Globus pallidus (tissue), 1 donor: Measurements from ENCODE around the gene DROSHA.
A peak's percentile ranks its signal among the peaks of the same experiment; 100 is the strongest.

Experiments used
- DNase-seq: peaks from one replicate; pipeline ENCODE4 v3.0.0-alpha.2; 2015; ENCODE audit warnings: low spot score

The DROSHA gene

DNA sequence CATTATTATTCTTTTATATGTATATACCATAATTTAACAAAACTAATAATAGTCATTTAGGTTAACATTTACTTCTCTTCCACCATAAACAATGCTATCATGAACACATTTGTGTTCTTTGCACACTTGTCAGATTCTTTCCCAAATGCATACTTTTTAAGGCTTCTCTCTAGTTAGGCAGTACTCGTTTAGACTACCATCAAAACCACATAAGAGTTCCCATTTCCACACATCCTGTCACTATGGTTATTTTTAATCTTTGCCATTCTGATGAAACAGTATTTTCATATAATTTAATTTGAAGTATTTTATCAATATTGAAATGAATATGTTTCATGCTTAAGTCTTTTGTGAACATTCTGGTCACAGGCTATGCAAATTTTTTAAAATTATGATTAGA lies 15.1 kb downstream of the DROSHA start:
- no peak for DNase-seq

- no peak for DNase-seq
These were observed 20.6 kb downstream of the DROSHA start for GRCh38 chr5:31511305-31511704.

DNA sequence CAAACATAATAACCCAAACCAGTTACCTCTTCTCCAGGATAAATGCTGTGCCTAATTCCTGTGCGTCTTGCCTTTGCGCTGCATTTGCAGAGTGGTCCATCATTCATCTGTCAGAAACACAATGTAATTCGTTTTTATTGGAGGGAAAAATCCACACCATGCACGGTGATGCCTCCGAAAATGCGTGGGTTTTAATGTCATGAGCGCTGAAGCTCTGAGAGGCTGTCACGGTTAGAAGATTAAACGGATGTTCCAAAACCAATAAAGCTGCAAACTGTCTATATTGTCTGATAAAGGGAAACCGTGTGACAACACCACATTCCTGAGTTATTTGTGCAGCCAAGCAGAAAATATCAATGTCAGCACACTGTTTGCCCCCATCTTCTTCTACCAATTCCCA lies 27.4 kb downstream of the DROSHA start:
- no peak for DNase-seq

DNA sequence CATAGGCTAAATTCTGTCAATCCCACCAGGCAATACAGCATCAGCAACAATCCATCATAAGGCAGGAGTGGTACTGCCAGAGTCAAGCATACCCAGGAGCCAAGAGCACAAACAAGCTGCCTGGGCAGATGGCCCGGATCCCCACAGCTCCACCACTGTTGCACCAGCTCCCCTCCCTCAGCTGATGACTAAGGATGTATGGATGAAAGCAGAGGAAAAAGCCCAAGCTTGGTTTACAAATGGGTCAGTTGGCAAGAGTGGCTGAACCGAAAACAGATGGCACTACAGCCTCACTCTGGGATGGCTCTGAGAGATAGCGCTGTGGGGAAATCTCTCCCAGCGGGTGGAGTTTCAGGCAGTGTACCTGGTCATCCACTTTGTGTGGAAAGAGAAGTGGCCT lies 29.4 kb downstream of the DROSHA start:
- DNase-seq = peak; percentile 14

DNA sequence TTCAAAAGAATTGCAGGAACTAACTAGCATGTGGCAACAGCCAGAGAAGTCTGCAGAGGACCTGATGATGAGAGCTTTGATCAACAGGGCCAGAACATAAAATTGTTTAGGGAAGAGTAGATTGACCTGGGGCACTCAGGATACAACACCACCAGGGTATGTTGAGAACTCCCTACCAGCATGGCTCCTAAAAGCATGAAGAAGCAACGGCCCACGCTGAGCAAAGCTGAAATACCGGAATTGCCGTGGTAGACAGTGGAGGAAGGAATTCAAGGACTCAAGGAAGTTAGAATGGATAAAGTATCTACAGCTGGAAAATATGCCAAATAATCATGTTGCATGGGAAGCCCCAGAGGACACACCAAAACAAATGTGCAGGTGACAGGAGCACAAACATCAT lies 31.6 kb downstream of the DROSHA start:
- DNase-seq = no peak

GRCh38 chr5:31496891-31497290 lies 35.0 kb downstream of the DROSHA start:
- no peak for DNase-seq

DNA sequence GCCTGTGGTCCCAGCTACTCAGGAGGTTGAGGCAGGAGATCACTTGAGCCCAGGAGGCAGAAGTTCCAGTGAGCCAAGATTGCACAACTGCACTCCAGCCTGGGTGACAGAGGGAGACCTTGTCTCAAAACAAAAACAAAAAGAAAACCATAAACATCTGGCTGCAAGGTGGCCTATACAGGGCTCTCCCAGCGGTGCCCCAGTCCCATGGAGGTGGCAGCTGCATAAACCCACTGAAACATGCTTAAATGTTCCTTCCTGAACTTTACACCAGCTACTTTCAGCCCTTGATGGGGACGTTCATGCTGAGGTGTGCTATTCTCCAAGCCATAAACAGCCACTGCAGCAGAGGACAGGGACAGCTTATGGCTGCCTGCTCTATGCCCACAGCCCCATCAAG lies 35.6 kb downstream of the DROSHA start:
- no peak for DNase-seq

DNA sequence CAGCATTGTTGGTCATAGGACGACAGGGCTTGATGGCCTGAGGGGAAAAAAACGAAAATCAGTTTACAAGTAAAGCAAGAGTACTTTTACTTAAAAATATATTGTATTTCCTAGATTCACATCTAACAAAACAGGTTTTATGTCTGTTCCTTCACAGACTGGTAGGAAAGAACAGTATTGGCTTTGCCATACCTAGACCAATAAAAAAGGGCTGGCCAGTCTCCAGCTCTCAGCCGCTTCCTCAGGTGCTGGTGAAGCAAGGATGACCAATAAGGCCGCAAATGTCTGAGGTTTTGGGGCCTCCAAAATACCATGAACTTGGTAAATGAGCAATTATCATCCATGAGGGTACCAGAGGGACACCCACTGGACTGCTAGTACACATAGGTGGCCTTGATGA lies 36.6 kb downstream of the DROSHA start:
- DNase-seq = no peak

DNA sequence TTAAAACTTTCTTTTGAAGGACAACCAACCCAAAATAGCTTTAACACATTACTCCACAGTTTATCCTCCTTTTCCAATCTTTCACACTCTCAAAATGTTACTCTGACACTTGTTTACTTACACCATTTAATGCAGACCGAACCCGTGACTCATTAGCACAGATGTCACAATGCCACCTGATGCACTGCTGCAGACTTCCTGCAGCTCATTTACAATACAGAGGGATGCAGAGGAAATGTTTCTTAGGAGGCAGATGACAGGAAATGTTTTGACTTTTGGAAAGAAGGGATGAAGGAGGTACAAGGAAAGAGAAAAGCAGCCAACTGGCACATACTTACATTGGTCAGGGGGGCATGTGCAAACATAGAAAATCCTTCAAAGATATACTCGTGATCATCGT lies 39.0 kb downstream of the DROSHA start:
- no peak for DNase-seq

GRCh38 chr5:31487506-31487905 lies 44.4 kb downstream of the DROSHA start:
- no peak for DNase-seq

GRCh38 chr5:31486441-31486840 lies 45.5 kb downstream of the DROSHA start:
- no peak for DNase-seq

DNA sequence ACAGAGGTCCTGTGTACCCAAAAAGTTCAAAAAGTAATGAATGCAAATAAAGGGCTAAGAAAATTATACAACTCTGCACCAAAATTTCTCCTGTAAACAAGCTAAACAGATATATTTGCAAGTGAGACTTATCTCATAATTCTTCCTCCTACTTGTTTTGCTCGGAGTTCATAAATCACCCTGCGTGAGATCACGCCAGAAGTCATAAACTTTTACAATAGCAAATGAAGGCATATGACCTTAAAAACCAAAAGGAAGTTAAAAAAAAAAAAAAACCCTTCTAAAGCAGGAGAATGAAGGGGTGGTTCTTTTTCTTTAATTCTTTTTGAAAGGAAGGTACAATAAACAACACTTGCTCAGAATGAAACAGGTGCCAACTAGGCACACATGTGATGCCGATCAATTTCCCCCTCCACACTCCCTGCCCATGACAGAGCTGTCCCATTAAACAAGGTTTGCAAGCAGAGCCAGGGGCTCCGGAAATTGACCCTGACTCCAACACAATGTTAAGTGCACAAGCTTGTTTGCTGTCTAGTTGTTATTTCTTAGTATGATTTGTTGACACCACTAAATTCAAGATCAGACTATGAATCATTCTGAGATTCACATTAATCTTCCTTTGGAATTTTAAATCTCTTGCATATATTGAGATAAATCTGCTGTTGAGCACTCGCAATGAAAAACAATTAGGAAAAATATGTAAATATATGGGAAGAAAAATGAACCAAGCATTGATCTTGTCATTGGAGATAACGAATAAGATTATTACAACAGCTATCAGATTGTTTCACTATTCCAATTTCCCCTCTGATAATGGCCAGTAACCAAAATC lies 46.3 kb downstream of the DROSHA start:
- no peak for DNase-seq

DNA sequence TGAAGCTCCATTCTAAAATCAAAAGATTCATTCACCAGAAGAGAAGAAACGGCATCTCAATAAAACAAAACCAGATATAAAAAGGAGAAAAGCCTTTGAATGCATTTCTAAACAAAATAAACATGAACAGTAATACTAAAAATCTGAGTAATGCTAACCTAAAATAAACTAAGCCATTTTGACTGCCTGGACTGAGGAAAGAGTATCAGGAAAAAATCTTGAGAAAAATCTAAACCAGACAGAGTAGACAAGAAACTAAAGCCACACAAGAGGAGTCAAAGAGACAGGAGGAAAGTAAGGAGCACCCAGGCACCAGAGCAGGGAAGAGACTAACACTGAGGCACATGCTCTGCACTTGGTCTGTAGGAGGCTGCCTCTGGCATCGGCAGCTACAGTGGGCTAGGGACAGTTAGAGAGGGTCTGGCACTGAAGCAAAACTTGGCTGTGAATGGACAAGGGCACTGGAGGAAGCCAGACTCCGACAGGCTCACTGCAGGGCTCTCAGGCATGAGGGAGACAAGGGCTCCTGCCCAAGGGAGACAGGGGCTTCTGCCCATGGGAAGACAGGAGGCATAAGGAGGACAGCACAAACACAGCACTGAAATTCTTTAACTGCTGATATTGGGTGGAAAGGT lies 50.2 kb downstream of the DROSHA start:
- DNase-seq = peak; percentile 16

GRCh38 chr5:31479706-31480105 lies 52.2 kb downstream of the DROSHA start:
- DNase-seq = no peak

GRCh38 chr5:31478901-31479300 lies 53.0 kb downstream of the DROSHA start:
- no peak for DNase-seq

DNA sequence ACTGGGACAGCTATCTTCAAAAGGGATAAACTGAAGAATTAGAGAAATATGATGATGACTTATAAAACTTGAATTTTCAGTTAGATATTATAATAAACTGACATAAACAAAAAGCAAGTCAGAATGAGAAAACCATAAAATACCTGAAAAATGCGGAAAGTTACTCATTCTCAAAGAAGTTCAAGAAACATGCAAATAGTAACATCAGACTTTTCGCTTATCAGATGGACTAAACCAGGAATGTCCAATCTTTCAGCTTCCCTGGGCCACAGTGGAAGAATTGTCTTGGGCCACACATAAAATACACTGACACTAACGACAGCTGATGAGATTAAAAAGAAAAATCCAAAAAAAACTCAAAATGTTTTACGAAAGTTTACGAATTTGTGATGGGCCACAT lies 53.9 kb downstream of the DROSHA start:
- DNase-seq = no peak

DNA sequence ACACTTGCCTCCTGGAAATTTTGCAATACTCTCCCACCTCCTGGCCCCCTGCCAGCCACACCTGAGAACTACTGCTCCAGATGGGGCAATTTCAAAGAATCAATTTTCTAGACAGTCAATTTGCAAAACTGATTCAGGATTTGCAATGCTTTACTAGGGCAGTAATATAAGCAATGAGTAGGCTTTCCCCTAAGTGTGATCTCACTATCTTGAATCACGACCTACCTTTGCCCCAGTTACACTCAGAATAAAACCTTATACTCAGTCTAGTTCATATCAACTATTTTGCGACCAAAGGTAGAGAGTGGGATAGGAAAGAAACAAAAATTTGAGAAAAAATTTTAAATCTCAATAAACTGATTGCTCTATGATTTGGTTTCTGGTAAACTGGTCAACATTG lies 54.4 kb downstream of the DROSHA start:
- DNase-seq = no peak

- DNase-seq = peak; percentile 43
These were observed 55.2 kb downstream of the DROSHA start for GRCh38 chr5:31476738-31477141.

GRCh38 chr5:31471916-31472315 lies 60.0 kb downstream of the DROSHA start:
- DNase-seq = no peak

- DNase-seq = no peak
These were observed 60.9 kb downstream of the DROSHA start for GRCh38 chr5:31471040-31471439.

DNA sequence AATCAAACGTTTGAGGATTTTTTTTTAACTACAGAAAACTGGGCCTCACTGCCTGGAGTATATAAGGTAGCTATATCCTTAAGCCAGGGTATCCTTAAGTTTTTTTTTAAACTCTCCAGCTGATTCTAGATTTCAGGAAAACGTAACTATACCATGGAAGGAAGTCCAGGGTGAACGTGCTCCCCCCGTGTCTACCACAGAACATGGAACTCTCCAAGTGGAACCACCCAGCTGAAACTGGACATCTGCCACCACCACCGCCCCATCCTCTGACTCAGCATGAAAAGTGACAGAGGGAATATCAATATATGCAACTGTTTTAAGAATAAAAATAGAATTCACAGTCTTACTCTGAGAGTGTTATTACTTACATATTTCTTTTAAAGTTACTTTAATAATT lies 61.3 kb downstream of the DROSHA start:
- no peak for DNase-seq

GRCh38 chr5:31469886-31470285 lies 62.0 kb downstream of the DROSHA start:
- DNase-seq = no peak

GRCh38 chr5:31469466-31469865 lies 62.4 kb downstream of the DROSHA start:
- DNase-seq = no peak

DNA sequence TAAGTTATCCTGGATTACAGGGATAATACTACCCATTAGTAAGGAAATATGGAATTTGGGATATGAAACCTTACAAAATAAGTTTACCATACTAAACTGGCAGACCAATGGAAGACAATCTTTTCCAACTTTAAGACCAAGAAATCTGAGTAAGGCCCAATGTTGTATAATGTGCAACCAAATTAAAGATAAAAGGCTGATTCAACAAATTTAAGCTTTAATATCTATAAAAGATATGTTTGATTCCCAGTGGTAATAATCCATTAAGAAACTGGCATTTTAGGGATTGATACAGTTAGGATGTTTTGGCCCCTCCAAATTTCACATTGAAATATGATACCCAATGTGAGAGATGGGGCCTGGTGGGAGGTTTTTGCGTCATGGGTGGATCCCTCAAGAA lies 66.6 kb downstream of the DROSHA start:
- DNase-seq = no peak
